OCI-LY7 (cell line): ENCODE results near the gene HSPB7. TPM values are rescaled to one million over a fixed set of nuclear protein-coding genes. Genes with fewer than 3 reads are reported as not detected.
"Not testable (repeated sequence)": the region's sequence is repeated elsewhere in the genome, so short reads cannot be mapped to it uniquely, and the experiment has no call there.

Source experiments
- BruUV-seq: library from RNA; stranded (reverse); fragments of 400-500 nt; replicated peaks from 2 replicates; lab custom pipeline; 2021; lab: Mats Ljungman, UMichigan
- CTCF ChIA-PET: fragments of 300-600 bp; sonication (Branson Sonifier 250); formaldehyde crosslinking; loops from one replicate; lab custom pipeline; 2022; ENCODE audit warnings: antibody characterized with exemption; ENCODE audit not compliant: unreplicated experiment; lab: Charles Lee
- POLR2A ChIA-PET: fragments of 300-600 bp; sonication (Branson Sonifier 250); formaldehyde crosslinking; loops from one replicate; lab custom pipeline; 2022; ENCODE audit warnings: antibody characterized with exemption; lab: Charles Lee
- DNase-seq: peaks from one replicate; pipeline ENCODE4 v3.0.0-alpha.2; 2015; ENCODE audit warnings: low spot score
- H2AFZ ChIP-seq: fragments of 200-600 bp; sonication (generic), shearing (Covaris generic); 2 replicates; pipeline ENCODE4 v1.6.1; 2014; ENCODE audit warnings: mild to moderate bottlenecking, antibody characterized with exemption, low read length, moderate library complexity
- H3K27ac ChIP-seq: fragments of 200-600 bp; sonication (generic); 2 replicates; pipeline ENCODE4 v1.5.1; 2014; ENCODE audit warnings: mixed run types, low read depth, mild to moderate bottlenecking, moderate library complexity, low read length, inconsistent platforms; ENCODE audit not compliant: poor library complexity, severe bottlenecking
- H3K36me3 ChIP-seq: fragments of 200-600 bp; sonication (generic); 2 replicates; pipeline ENCODE4 v1.6.1; 2014; ENCODE audit warnings: mild to moderate bottlenecking, antibody characterized with exemption, low read length, moderate library complexity, mixed read lengths; ENCODE audit not compliant: insufficient read depth
- H3K4me1 ChIP-seq: fragments of 200-600 bp; sonication (generic); 2 replicates; pipeline ENCODE4 v1.5.1; 2014; ENCODE audit warnings: mild to moderate bottlenecking, low read length; ENCODE audit not compliant: insufficient read depth, poor library complexity, severe bottlenecking
- H3K4me2 ChIP-seq: fragments of 200-600 bp; sonication (generic); 2 replicates; pipeline ENCODE4 v1.6.1; 2014; ENCODE audit warnings: mild to moderate bottlenecking, low read length
- H3K4me3 ChIP-seq: fragments of 200-600 bp; sonication (generic); 2 replicates; pipeline ENCODE4 v1.5.1; 2014; ENCODE audit warnings: mild to moderate bottlenecking, low read depth, low read length; ENCODE audit not compliant: poor library complexity, severe bottlenecking
- H3K79me2 ChIP-seq: fragments of 200-600 bp; sonication (generic); 2 replicates; pipeline ENCODE4 v1.6.1; 2016; ENCODE audit warnings: low read depth, mild to moderate bottlenecking, low read length, moderate library complexity, mixed read lengths; ENCODE audit not compliant: insufficient read depth
- H3K9me2 ChIP-seq: fragments of 200-600 bp; sonication (generic); 2 replicates; pipeline ENCODE4 v1.6.1; 2016; ENCODE audit warnings: mild to moderate bottlenecking, low read length, mixed read lengths; ENCODE audit not compliant: insufficient read depth
- H3K9me3 ChIP-seq: fragments of 200-600 bp; sonication (generic); 2 replicates; pipeline ENCODE4 v1.6.1; 2014; ENCODE audit warnings: mild to moderate bottlenecking, mixed run types, low read length, mixed read lengths
- H4K20me1 ChIP-seq: fragments of 200-600 bp; sonication (generic); 2 replicates; pipeline ENCODE4 v1.6.1; 2014; ENCODE audit warnings: mild to moderate bottlenecking, antibody characterized with exemption, low read length, moderate library complexity, mixed read lengths; ENCODE audit not compliant: insufficient read depth
- EZH2phosphoT487 ChIP-seq: fragments of 200-600 bp; sonication (generic); IDR thresholded peaks from 2 replicates; pipeline ENCODE4 v1.6.1; 2018; ENCODE audit warnings: low read depth, borderline replicate concordance, mild to moderate bottlenecking, mixed run types, antibody characterized with exemption, low read length, moderate library complexity, mixed read lengths
- intact Hi-C: fragments of 100-400 bp; cut with micrococcal nuclease; formaldehyde crosslinking; loops from one replicate; pipeline ENCODE4 v1.10.0; 2022; ENCODE audit not compliant: unreplicated experiment
- total RNA-seq, 2 experiments: library from RNA; depleted of rRNA in 1 of 2; stranded (reverse); fragments of >200 nt in 1 of 2; shearing (Covaris generic) in 1 of 2; gene quantifications; 2 replicates each; pipeline ENCODE4 v1.2.3, GENCODE V29; 2014 to 2022
- TF ChIP-seq, protein P1 (sequence below): fragments of 200-600 bp; sonication (generic); conservative IDR thresholded peaks from 2 replicates; pipeline ENCODE4 v1.5.1; 2014; ENCODE audit warnings: mild to moderate bottlenecking, antibody characterized with exemption, low read length, moderate library complexity, mixed read lengths

The HSPB7 gene
- total RNA-seq, 2 experiments from 2014 or later = not detected

DNA sequence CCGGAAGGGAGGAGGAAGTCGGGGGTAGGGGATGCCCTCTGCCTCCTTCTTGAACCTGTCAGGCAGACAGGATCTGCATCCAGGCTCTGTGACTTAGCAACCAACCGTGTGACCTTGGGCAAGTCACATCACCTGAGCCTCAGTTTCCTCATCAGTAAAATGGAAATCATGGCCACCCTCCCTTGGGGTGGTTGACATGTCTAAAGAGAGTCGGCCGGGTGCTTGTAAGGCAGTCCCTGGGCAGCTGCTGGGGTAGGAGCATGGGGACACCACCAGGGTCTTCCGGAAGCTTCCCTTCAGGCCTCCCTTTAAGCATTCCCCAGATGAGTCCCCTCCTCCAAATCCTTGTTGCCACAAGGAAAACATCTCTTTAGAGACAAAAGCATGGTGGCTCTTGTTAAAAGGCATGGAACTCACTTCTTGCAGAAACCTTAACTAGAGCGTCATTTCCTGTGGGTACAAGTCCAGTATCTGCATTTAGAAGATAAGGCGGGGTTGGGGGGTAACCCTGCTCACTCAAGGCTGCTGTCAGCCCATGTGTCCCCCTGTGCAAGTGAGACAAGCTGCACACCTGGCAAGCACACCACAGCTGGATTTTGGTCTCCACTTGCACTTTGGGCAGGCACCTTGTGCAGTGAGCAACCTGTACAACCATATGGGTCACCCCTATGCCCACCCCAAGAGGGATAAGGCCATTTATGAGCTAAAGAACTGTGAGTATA, 36.1 kb upstream of the HSPB7 start:
- no peaks in the 10 kb centered on the region for H3K9me3 ChIP-seq
- no peak for TF ChIP-seq EZH2phosphoT487
- TF ChIP-seq, protein P1, sequence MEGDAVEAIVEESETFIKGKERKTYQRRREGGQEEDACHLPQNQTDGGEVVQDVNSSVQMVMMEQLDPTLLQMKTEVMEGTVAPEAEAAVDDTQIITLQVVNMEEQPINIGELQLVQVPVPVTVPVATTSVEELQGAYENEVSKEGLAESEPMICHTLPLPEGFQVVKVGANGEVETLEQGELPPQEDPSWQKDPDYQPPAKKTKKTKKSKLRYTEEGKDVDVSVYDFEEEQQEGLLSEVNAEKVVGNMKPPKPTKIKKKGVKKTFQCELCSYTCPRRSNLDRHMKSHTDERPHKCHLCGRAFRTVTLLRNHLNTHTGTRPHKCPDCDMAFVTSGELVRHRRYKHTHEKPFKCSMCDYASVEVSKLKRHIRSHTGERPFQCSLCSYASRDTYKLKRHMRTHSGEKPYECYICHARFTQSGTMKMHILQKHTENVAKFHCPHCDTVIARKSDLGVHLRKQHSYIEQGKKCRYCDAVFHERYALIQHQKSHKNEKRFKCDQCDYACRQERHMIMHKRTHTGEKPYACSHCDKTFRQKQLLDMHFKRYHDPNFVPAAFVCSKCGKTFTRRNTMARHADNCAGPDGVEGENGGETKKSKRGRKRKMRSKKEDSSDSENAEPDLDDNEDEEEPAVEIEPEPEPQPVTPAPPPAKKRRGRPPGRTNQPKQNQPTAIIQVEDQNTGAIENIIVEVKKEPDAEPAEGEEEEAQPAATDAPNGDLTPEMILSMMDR = no peak
- H3K79me2 ChIP-seq = no peaks in the 10 kb centered on the region
- H3K36me3 ChIP-seq = no peaks in the 10 kb centered on the region
- H3K4me3 ChIP-seq = no peak overlapping the region
- ChIA-PET POLR2A (interaction anchor here (2.0 kb wide), 1 partner anchor 16 kb away, joined by 6 read pairs; no protein-coding TSS in a partner anchor), CTCF (no interaction called here)
- no peak for DNase-seq
- peaks cover under 1% of the 10 kb centered on the region for H3K4me1 ChIP-seq
- H3K27ac ChIP-seq = no peak overlapping the region
- no peak overlapping the region for H2AFZ ChIP-seq
- no peaks in the 10 kb centered on the region for H4K20me1 ChIP-seq
- no peaks in the 10 kb centered on the region for H3K9me2 ChIP-seq
- no TSS peak for BruUV-seq
- intact Hi-C loops = no loop called here
- H3K4me2 ChIP-seq = no peak overlapping the region

DNA sequence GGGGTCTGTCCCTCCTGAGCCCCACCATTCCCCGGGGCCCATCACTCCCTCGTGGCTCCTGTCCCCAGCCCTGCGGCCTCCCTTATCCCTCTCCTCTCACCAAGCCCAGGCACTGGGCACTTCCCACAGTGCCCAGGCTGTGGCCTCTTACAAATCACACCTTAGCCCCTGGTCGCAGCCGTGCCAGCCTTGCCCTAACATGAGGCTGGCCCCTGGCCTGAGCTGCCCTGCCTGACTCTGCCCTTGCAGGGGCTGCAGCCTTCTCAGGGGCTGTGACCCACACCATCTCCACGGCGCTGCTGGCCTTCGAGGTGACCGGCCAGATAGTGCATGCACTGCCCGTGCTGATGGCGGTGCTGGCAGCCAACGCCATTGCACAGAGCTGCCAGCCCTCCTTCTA, 34.1 kb upstream of the HSPB7 start:
- H3K9me3 ChIP-seq, H3K4me2 ChIP-seq, H3K36me3 ChIP-seq, H3K4me1 ChIP-seq, H3K27ac ChIP-seq, H3K79me2 ChIP-seq, DNase-seq, POLR2A ChIA-PET, H4K20me1 ChIP-seq, H3K9me2 ChIP-seq, CTCF ChIA-PET, H3K4me3 ChIP-seq, H2AFZ ChIP-seq, BruUV-seq, intact Hi-C loops: not testable (repeated sequence)

DNA sequence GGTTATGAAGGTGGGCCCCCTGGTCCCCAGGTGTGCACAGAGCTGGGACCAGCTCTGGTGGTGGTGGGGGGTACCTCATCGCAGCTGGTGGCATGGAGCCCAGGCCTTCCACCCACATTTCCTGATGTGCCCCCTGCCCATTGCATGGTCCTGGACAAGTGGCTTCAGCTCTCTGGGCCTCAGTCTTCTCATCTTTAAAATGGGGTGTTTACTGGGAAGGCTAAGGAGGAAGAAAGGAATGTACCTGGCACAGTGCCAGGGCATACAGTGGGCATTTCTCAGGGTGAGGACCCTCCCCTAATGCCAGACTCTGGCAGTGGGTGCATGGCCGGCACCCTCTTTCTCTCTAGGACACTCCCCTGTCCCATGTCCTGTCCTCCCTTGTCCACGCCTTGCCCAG, 33.2 kb upstream of the HSPB7 start:
- Histone ChIP-seq H3K79me2 (no peaks in the 10 kb centered on the region), H3K27ac (no peak overlapping the region), H4K20me1 (no peaks in the 10 kb centered on the region), H3K4me2 (no peak overlapping the region), H3K9me3 (no peaks in the 10 kb centered on the region), H2AFZ (no peak overlapping the region), H3K4me3 (no peak overlapping the region), H3K36me3 (no peaks in the 10 kb centered on the region), H3K4me1 (peaks cover 6% of the 10 kb centered on the region), H3K9me2 (no peaks in the 10 kb centered on the region)
- BruUV-seq = no TSS peak
- CTCF ChIA-PET = no interaction called here
- POLR2A ChIA-PET = no interaction called here
- DNase-seq = no peak
- intact Hi-C loops = no loop called here
- TF ChIP-seq EZH2phosphoT487 = no peak
- TF ChIP-seq, protein P1 = no peak
